ENCODE data around the gene GATAD1.
"Not testable (repeated sequence)": the region's sequence is repeated elsewhere in the genome, so short reads cannot be mapped to it uniquely, and the experiment has no call there.

GATAD1 gene

DNA sequence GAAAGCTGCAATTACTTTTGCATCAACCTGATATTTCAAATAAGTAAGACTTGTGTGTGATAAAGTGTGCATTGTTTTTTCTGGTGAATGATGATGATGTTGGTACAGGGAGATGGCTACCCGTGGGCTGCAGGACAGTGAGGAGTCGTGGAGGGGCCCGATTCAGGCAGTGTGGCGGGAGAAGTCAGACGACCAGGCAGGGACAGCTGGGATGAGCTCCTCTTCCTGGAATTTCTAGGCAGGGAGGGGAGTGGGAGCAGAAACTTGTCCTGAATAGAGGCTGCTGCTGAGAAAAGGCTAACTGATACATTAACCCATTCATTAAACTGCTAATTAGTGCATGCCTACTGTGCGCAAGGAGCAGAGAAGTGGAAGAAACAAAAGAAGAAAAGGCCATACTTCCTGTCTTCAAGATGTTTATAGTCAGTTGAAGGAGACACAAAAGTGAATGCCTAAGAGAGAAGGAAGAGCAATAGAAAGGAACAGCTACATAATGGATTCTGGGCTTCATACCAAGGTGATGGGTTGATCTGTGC, 9.3 kb upstream of the GATAD1 start:
- no peak for DNase-seq

DNA sequence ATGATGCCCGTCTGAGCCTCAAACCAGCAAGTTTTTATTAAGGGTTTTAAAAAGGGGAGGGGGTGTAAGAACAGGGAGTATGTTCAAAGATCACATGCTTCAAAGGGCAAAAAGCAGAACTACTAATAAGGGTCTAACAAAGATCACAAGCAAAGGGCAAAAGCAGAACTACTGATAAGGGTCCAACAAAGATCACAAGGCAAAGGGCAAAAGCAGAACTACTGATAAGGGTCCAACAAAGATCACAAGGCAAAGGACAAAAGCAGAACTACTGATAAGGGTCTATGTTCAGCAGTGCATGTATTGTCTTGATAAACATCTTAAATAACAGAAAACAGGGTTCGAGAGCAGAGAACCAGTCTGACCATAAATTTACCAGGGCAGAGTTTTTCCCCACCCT, 4.6 kb upstream of the GATAD1 start:
- DNase-seq = not testable (repeated sequence)

DNA sequence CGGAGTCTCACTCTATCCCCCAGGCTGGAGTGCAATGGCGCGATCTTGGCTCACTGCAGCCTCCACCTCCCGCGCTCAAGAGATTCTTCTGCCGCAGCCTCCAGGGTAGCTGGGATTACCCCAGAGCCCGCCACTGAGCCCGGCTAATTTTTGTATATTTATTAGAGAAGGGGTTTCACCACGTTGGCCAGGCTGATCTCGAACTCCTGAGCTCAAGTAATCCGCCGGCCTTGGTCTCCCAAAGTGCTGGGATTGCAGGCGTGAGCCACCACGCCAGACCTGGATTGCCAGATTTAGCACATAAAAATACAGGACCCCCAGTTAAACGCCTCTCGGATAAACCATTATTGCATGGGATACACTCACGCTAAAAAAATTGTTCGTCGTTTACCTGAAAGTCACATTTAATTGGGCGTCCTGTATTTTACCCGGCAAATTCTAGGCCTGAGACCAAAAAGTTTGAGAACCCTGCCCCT, 375 bp upstream of the GATAD1 start:
- no peak for DNase-seq

DNA sequence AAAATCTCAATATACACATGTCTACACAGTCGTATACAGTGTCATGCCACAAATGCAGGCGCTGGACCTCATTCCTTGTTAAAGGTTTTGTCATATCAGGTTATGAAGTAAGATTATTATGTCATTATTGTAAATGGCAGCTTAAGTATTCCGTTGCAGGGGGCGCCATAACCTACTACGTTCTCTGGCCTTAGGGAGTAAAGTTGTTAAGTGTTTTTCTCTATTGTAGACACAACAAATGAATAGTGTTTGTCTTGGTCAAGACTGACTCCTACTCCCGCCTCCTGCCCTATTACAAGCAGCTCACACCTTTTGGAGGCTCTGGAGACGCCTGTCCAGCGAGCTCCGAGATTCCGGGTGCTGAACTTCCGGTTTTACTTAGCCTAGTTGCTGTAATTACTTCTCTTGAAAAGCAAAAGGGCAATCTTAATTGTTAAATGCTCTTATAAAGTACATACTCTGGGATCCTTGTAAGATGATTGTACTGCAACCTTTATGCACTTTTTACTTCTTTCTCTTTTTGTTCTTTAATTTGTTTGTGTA, 994 bp downstream of the GATAD1 start:
- DNase-seq = peak; percentile 54

DNA sequence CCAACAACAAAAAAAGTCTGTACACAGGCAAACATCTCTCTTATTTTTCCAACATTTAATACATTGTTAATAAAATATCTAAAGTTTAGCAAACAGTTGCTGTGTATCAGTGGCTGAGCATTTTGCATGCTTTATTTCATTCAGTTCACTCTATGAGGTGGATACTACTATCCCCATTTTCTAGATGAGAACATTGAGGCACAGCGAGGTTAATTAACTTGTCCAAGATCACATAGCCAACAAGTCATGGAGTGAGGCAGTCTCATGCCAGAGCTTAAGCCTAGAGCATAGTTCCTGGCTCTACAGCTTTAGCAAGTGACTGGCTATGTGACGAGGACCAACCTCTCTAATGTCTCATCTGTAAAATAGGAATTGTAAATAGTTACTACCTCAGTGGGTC, 4.4 kb downstream of the GATAD1 start:
- DNase-seq = no peak

DNA sequence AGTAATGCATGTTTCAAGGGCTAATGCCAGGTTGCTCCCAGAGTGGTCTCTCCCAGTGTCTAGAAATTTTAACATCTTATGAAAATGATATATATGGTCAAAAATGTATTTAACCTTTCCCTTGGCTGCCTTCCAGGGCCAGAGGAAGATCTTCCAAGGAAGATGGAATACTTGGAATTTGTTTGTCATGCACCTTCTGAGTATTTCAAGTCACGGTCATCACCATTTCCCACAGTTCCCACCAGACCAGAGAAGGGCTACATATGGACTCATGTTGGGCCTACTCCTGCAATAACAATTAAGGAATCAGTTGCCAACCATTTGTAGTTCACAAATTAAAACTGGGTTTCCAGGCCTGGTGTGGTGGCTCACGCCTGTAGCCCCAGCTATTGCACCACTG, 9.0 kb downstream of the GATAD1 start:
- DNase-seq = no peak

DNA sequence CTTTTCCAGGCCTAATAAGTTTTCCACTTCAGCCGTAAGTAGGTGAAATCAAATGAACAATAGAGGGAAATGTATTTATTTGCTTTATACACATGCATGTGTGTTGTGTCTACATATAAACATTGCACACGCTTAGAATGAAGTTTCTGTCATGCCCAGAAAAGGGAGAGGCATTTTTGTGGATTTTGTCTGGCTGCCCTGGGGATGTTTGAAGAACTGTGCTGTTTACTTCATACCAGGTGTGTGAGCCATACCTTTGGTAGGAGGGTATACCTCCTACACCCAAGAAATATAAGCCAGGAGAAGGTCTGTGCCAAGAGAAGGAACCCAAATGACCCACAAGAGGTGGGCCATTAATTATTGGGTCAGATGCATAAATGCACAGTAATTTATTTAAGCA, 12.8 kb downstream of the GATAD1 start:
- no peak for DNase-seq

DNA sequence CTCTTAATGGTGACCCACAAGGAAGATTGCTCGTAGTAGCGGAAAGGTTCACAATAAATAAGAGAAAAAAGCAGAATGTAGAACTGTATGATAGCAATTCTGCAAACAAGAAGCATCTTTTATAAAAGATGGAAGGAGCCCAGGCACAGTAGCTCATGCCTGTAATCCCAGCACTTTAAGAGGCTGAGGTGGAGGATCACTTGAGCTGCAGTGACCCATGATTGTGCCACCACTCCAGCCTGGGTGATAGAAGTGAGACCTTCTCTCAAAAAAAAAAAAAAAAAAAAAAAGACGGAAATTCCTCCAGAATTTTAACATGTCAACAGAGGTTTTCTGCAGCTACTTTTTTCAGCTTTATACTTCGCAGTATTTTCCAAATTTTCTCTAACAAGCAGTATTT, 13.2 kb downstream of the GATAD1 start:
- no peak for DNase-seq

DNA sequence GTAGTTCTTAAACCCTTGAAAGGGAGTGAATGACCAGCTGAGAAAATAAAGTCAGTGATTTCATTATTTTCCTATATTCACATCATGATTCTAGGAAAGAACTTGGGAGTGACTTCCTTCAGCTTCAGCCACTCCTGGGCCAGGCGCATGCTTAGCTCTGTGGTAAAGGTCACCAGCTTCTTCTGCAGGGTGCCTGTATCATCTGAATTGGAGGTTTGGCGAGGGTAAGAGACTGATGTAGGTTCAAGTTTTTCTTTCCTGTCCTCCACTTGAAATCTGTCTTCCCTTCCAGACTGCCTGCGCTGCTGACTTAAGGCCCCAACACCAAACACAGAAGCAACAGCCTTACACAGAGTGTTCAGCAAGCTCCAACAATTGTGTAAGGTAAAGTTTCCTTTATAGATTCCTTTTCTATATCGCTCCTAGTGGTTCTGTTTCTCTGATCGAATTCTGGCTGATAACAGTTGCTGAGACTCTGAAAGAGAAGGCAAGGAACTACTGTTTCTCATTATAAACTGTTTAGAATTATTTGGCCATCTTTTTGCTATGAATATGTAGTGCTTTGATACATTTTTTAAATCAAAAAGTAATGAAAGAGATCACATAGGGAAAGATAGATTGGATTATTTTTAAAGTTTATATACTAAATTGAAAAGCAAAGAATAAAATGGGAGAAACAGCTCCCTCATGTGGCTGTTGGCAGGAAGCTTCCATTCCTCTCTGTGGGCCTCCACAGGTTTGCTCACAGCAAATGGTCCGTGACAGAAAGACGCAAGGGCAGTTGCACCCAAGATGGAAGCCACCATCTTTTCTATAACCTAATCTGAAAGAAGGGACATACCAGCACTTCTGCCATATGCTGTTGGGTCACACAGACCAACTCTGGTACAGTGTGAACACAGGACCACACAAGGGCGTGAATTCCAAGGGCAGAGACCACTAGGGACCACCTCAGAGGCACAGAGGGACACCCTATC, 14.0 kb downstream of the GATAD1 start:
- no peak for DNase-seq

DNA sequence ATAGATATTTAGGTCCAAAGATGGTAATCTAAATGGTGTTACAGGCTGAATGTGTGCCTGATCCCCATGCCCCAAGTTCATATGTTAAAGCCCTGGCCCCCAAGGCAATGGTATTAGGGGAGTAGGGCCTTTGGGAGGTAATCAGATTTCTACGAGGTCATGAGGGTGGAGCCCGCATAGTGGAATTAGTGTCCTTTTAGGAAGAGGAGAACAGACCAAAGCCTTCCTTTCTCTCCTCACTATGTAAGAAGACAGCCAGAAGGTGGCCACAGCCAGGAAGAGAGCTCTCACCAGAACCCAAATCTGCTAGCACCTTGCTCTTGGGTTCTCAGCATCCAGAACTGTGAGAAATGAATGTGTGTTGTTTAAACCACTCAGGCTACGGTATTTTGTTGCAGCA, 15.3 kb downstream of the GATAD1 start:
- no peak for DNase-seq

DNA sequence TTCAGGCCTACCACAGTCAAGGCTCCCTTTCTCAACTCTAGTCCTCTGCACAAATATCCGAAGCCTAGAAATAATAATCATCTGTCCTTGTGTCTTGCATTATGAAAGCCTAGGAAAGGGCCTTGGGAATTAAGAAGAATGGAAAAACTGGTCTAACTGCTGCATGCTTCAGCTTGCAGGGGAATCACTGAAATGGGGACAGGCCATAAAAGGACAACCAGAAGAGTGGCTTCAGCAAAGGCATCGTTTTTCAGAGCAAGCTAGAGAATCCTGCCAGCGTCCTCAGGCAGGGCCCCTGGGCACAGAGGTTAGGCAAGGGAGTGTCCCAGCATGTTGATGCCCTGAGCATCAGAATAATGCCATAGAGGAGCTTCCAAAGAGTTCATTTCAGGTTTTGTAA, 17.2 kb downstream of the GATAD1 start:
- DNase-seq = no peak

DNA sequence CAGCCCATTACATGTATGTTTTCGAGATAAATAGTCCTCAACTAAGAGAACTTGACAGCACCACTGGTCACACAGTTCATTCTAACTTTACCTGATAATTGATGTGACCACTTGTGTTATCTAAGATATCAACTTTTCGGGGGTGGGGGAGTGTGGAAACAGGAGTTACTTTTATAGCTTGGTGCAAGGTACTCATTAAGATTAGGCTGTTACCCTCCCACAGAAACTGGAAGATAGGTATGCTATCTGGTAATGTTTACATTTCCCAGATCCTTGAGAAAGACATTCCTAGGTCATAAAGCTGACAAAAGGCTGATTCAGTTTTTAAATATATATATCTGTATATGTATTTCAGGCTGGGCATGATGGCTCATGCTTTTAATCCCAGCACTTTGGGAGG, 19.4 kb downstream of the GATAD1 start:
- no peak for DNase-seq

DNA sequence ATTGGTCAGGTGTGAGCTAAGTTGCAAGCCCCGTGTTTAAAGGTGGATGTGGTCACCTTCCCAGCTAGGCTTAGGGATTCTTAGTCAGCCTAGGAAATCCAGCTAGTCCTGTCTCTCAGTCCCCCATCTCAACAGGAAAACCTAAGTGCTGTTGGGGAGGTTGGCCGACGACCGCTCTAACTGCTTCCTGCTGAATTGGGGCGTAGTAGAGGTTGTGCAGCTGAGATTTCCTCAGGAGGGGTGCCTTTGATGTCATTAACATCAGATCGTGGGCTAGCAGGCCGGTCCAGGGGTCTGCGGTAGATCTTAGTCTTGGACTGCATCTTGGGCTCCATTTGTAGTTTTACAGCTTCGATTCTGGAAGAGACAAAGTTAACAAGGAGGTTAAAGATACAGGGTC, 21.3 kb downstream of the GATAD1 start:
- DNase-seq = not testable (repeated sequence)

DNA sequence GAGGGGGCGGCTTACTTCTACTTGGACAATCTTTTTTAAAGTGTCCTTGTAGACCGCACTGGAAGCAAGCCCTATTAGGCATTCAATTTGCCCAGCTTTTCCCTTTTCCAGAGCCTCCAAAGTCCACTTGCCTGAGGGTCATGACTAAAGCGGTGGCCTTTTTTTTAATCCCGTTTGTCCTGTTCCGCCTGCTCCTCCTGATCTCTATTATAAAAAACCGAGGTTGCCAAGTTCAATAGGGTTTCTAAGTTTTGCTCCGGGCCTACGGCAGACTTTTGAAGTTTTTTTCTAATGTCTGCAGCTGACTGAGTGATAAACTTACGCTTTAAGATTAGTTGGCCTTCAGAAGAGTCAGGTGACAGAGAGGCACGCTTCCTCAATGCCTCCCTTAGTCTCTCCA, 26.7 kb downstream of the GATAD1 start:
- not testable (repeated sequence) for DNase-seq

DNA sequence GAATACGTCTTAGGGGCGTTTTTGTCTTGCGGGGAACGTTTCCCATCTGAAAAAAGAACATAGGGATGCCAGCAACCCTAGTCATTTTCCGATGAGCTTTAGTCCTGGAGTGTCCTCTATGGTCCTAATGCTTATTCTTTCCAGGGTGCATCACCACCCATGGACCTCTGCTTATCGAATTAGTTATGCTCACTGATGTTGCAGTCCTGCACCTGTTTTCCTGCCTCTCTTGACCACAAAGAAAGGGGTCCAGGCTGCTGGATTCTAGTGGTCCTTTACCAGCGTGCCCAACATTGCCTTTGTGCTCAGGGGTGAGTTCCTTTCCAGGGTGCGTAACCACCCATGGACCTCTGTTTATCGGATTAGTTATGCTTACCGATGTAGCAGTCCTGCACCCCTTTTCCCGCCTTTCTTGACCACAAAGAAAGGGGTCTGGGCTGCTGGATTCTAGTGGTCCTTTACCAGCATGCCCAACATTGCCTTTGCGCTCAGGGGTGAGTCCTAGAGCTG, 28.0 kb downstream of the GATAD1 start:
- not testable (repeated sequence) for DNase-seq

DNA sequence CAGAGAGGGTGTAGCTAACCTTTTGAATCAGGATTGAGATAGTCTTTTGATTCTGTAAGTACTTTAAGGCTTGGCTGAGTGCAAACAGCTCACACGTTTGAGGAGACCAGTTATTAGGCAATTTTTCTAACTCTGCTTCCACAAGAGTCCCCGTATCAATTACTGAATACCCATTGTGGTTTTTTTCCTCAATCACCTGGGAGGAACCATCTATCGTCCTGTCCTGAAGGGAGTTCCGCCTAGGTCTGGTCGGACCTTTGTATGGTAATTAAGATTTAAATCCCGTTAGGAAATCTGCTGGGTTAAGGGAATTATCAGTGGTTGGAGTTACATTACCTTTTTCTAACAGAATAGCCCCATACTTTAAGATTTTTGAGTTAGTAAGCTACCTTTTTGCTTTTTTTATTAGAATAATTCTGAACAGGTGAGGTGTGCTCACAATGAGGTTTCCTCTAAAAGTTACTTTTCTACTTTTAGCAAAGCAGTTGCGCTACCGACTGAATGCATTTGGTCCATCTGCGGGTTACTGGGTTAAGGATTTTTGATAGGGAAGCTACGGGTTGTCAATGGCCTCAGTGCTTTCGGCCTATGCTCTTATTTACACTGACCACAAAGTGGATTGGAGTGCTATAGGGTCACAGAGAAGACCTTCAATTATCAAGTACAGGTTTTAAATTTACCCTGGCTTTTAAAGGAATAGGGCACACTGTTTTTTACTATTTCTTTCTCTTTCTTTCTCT, 28.7 kb downstream of the GATAD1 start:
- DNase-seq = not testable (repeated sequence)

DNA sequence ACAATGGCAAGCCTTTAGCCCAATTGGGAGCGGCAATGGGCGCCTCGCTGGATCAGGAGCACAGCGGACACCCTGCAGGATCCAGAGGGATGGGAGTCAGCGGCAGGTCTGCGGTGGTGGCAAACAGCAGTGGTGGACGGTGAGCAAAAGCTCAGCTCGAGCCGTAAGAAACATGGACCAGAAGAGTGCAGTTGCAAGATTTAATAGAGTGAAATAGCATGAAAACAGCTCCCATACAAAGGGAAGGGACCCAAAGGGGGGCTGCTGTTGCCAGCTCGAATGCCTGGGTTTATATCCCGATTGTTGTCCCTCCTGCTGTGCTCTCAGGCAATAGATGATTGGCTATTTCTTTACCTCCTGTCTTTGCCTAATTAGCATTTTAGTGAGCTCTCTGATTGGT, 30.4 kb downstream of the GATAD1 start, which contains the start of gene ERVW-1:
ERVW-1 (minus strand) TSS at position 266 of the 400 bp plus-strand sequence. CDS start 7,565 bp downstream, outside the sequence.
- DNase-seq = not testable (repeated sequence)

DNA sequence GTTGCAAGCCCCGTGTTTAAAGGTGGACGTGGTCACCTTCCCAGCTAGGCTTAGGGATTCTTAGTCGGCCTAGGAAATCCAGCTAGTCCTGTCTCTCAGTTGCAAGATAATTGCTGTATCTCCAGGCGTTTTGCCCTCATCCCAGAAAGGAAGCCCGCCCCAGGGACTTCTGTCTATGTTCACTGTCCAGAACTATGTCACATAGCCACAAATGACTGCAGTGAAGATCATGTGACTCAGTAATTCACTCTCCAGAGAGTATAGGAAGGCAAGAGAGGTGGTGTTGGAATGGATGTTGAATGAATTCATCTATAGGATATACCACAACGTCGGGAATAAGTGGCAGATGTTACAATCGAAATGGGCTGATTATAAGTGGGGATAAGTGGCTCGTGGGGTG, 30.8 kb downstream of the GATAD1 start:
- DNase-seq = no peak

DNA sequence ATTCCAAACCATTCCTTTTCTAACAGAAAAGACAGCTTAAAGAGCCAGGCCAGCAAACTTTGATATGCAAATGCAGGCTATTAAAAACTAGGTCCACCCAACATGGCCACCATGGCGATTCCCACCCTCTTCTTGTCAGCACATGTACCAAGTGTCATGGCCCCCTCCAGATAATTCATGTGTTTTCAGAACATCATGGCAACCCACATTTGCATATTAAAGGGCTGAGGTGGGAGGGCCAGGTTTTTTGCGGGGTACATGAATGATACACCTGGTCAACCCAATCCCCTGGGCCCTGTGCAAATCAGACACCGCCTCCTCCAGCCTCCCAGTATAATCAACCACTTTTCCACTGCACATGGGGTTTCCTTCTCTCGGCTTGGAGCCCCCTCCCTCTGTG, 31.4 kb downstream of the GATAD1 start:
- DNase-seq = no peak

DNA sequence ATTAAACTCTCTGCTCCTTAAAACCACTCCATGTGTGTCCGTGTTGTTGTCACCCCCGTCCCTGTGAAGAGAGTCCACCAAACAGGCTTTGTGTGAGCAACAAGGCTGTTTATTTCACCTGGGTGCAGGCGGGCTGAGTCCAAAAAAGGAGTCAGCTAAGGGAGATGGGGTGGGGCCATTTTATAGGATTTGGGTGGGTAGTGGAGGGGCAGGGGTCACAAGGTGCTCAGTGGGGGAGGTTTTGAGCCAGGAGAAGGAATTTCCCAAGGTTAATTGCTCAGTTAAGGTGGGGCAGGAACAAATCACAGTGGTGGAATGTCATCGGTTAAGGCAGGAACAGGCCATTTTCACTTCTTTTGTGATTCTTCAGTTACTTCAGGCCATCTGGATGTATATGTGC, 31.9 kb downstream of the GATAD1 start:
- DNase-seq = not testable (repeated sequence)

DNA sequence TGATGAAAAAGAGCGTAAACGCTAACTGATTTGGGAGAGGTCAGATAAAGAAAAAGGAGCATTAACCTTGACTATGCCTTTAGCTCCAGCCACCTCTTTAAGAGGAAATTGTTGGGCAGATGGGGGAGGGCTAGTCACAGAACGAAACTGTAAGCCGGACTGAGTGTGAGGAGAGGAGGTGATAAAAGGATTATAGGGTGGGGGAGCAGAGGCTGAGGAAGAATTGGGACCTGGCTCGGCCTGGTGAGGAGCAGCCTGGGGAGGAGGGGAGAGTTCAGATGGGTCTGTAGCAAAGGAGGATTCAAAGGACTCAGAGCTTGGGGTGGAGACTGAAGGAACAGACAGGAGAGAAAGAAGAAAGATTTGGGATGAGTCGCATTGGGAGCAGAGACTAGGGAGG, 36.3 kb downstream of the GATAD1 start:
- DNase-seq = not testable (repeated sequence)

DNA sequence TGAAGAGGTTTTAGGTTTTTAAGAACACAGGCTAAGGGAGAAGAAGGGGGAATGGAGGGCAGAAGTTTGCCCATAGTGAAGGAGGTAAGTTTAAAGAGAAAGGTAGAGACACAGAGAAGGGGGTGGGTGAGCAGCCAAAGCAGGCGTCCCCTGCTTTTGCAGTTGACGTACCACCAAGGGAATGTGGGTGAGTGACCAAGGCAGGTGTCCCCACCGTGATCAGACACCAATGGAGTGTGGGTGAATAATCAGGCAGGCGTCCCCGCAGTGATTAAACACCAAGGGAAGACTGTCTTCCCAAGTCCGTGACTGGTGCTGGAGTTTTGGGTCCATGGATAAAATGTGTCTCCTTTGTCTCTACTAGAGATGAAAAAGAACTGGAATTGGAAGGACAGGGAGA, 36.9 kb downstream of the GATAD1 start:
- DNase-seq = not testable (repeated sequence)

All from CD4-positive, alpha-beta T cell treated with Interleukin-15 for 1 hour (primary cell).